ENCODE measurements around the gene MAP3K15.

MAP3K15 gene

GRCh38 chrX:19514791-19515614 is at the start of gene MAP3K15:
Gene MAP3K15, minus strand, starts transcription at chrX:19515508. Its CDS starts 247 bp downstream, at chrX:19515261.
- DNase-seq (ENCODE audit: low read depth): no peak

GRCh38 chrX:19564606-19565005 is 49.3 kb upstream of the MAP3K15 start:
- DNase-seq (ENCODE audit: low read depth): no peak

GRCh38 chrX:19563746-19564145 is 48.4 kb upstream of the MAP3K15 start:
- DNase-seq (ENCODE audit: low read depth): no peak

- DNase-seq (ENCODE audit: low read depth): no peak
Measured at GRCh38 chrX:19563327-19563726, 48.0 kb upstream of the MAP3K15 start.

GRCh38 chrX:19560611-19561010 is 45.3 kb upstream of the MAP3K15 start:
- no peak for DNase-seq (ENCODE audit: low read depth)

GRCh38 chrX:19557822-19558221 is 42.5 kb upstream of the MAP3K15 start:
- DNase-seq (ENCODE audit: low read depth): no peak

GRCh38 chrX:19556202-19556601 is 40.9 kb upstream of the MAP3K15 start:
- DNase-seq (ENCODE audit: low read depth): no peak

- DNase-seq (ENCODE audit: low read depth): no peak
Measured at GRCh38 chrX:19555683-19556082, 40.4 kb upstream of the MAP3K15 start.

- DNase-seq (ENCODE audit: low read depth): no peak
Measured at GRCh38 chrX:19555236-19555635, 39.9 kb upstream of the MAP3K15 start.

GRCh38 chrX:19554786-19555185 is 39.5 kb upstream of the MAP3K15 start:
- DNase-seq (ENCODE audit: low read depth): peak; percentile 64

- DNase-seq (ENCODE audit: low read depth): no peak
Measured at GRCh38 chrX:19552793-19553192, 37.5 kb upstream of the MAP3K15 start.

GRCh38 chrX:19549838-19550237 is 34.5 kb upstream of the MAP3K15 start:
- no peak for DNase-seq (ENCODE audit: low read depth)

- DNase-seq (ENCODE audit: low read depth): no peak
Measured at GRCh38 chrX:19548934-19549333, 33.6 kb upstream of the MAP3K15 start.

- no peak for DNase-seq (ENCODE audit: low read depth)
Measured at GRCh38 chrX:19548279-19548678, 33.0 kb upstream of the MAP3K15 start.

- no peak for DNase-seq (ENCODE audit: low read depth)
Measured at GRCh38 chrX:19545651-19546050, 30.3 kb upstream of the MAP3K15 start.

GRCh38 chrX:19544693-19545305 is 29.5 kb upstream of the MAP3K15 start:
- DNase-seq (ENCODE audit: low read depth): no peak

GRCh38 chrX:19543951-19544381 is 28.7 kb upstream of the MAP3K15 start:
- DNase-seq (ENCODE audit: low read depth): no peak

GRCh38 chrX:19543020-19543715 is 27.9 kb upstream of the MAP3K15 start:
- no peak for DNase-seq (ENCODE audit: low read depth)

GRCh38 chrX:19541931-19542330 is 26.6 kb upstream of the MAP3K15 start:
- DNase-seq (ENCODE audit: low read depth): no peak

GRCh38 chrX:19541196-19541595 is 25.9 kb upstream of the MAP3K15 start:
- no peak for DNase-seq (ENCODE audit: low read depth)

GRCh38 chrX:19540076-19540475 is 24.8 kb upstream of the MAP3K15 start:
- no peak for DNase-seq (ENCODE audit: low read depth)

- DNase-seq (ENCODE audit: low read depth): no peak
Measured at GRCh38 chrX:19539665-19540064, 24.4 kb upstream of the MAP3K15 start.

GRCh38 chrX:19535476-19535875 is 20.2 kb upstream of the MAP3K15 start:
- DNase-seq (ENCODE audit: low read depth): no peak

Data from non-pigmented ciliary epithelial cell (primary cell).